ENCODE results near the gene UGT8. TPM values are rescaled to one million over a fixed set of nuclear protein-coding genes. Genes with fewer than 3 reads are reported as not detected.

The UGT8 gene
- total RNA-seq (1 to 10 TPM; 3.7 to 4.2 TPM), polyA plus RNA-seq (ENCODE audit: insufficient read length in 6 of 6) (10 to 100 TPM in 3 of 6 donors, 1 to 10 TPM in 3; 9.0 to 12.3 (median 10.0) TPM)
- long read RNA-seq, donor 1, full-length matches to known transcripts, result 6 of 13 reads
- long read RNA-seq, donor 1, partial matches to known transcripts, result 7 of 13 reads
- long read RNA-seq, donor 1, other reads (novel, unspliced or antisense), result 0 of 13 reads
- long read RNA-seq, donor 2, full-length matches to known transcripts, result 2 of 2 reads
- long read RNA-seq, donor 2, partial matches to known transcripts, result 0 of 2 reads
- long read RNA-seq, donor 2, other reads (novel, unspliced or antisense), result 0 of 2 reads
- long read RNA-seq, donor 3, full-length matches to known transcripts, result 4 of 4 reads
- long read RNA-seq, donor 3, partial matches to known transcripts, result 0 of 4 reads
- long read RNA-seq, donor 3, other reads (novel, unspliced or antisense), result 0 of 4 reads
- long read RNA-seq, donor 4, full-length matches to known transcripts, result 1 of 3 reads
- long read RNA-seq, donor 4, partial matches to known transcripts, result 1 of 3 reads
- long read RNA-seq, donor 4, other reads (novel, unspliced or antisense), result 1 of 3 reads
- long read RNA-seq, donor 5, full-length matches to known transcripts, result 2 of 8 reads
- long read RNA-seq, donor 5, partial matches to known transcripts, result 6 of 8 reads
- long read RNA-seq, donor 5, other reads (novel, unspliced or antisense), result 0 of 8 reads
- long read RNA-seq, donor 6, full-length matches to known transcripts, result 2 of 2 reads
- long read RNA-seq, donor 6, partial matches to known transcripts, result 0 of 2 reads
- long read RNA-seq, donor 6, other reads (novel, unspliced or antisense), result 0 of 2 reads
- long read RNA-seq, donor 7, partial matches to known transcripts, result 5 of 5 reads
- long read RNA-seq, donor 7, other reads (novel, unspliced or antisense), result 0 of 5 reads
- long read RNA-seq, donor 8, partial matches to known transcripts, result 0 of 1 reads
- long read RNA-seq, donor 8, other reads (novel, unspliced or antisense), result 0 of 1 reads
- long read RNA-seq, donor 9, result 0 reads
- long read RNA-seq, donor 10, full-length matches to known transcripts, result 2 of 2 reads
- long read RNA-seq, donor 10, partial matches to known transcripts, result 0 of 2 reads
- long read RNA-seq, donor 10, other reads (novel, unspliced or antisense), result 0 of 2 reads
- long read RNA-seq, donor 11, full-length matches to known transcripts, result 49 of 429 reads
- long read RNA-seq, donor 11, partial matches to known transcripts, result 371 of 429 reads
- long read RNA-seq, donor 11, other reads (novel, unspliced or antisense), result 9 of 429 reads
- long read RNA-seq, donor 12, full-length matches to known transcripts, result 2 of 2 reads
- long read RNA-seq, donor 12, partial matches to known transcripts, result 0 of 2 reads
- long read RNA-seq, donor 12, other reads (novel, unspliced or antisense), result 0 of 2 reads

- Histone ChIP-seq H3K27ac (no peak within 1 kb of the TSS), H3K27me3 (peaks cover 23 to 62% of the 10 kb centered on the region in 2 donors), H3K4me3 (peak within 1 kb of the TSS; percentile 27 to 34), H3K4me1 (peaks cover 0 to 14% of the 10 kb centered on the region in 2 donors), H3K9me3 (no peaks in the 10 kb centered on the region), H3K36me3 (no peaks in the 10 kb centered on the region)
- no peak for TF ChIP-seq CTCF (IDR thresholded peaks at IDR 0.05)
- peak; percentile 83 for ATAC-seq
- DNase-seq, result peak; percentile 31 to 87 (median 54)
- intact Hi-C loops (cut with DNase I), result no loop called here
Observed at GRCh38 chr4:114598191-114599121, at the start of gene UGT8. Gene UGT8 (plus strand): TSS chr4:114598807. CDS start chr4:114622881, 24,074 bp downstream.

GRCh38 chr4:114549638-114550037, 49.0 kb upstream of the UGT8 start:
- intact Hi-C loops (cut with DNase I), result no loop called here
- no peak for DNase-seq
- no peak for TF ChIP-seq CTCF (IDR thresholded peaks at IDR 0.05)

GRCh38 chr4:114558446-114559020, 40.1 kb upstream of the UGT8 start:
- DNase-seq (no peak), ATAC-seq (no peak)
- Histone ChIP-seq H3K9me3 (peaks cover 0 to 24% of the 10 kb centered on the region in 2 donors), H3K4me1 (no peaks in the 10 kb centered on the region), H3K36me3 (no peaks in the 10 kb centered on the region), H3K27ac (no peak overlapping the region), H3K4me3 (no peak overlapping the region), H3K27me3 (no peaks in the 10 kb centered on the region)
- intact Hi-C loops (cut with DNase I), result no loop called here
- TF ChIP-seq CTCF (IDR thresholded peaks at IDR 0.05), result no peak

More at GRCh38 chr4:114549638-114550037, 49.0 kb upstream of the UGT8 start:
- Histone ChIP-seq H3K27me3 (no peaks in the 10 kb centered on the region), H3K27ac (no peak overlapping the region), H3K9me3 (peaks cover 0 to 13% of the 10 kb centered on the region in 2 donors), H3K36me3 (no peaks in the 10 kb centered on the region), H3K4me3 (no peak overlapping the region), H3K4me1 (no peaks in the 10 kb centered on the region)
- no peak for ATAC-seq

- H3K27me3 ChIP-seq, result no peaks in the 10 kb centered on the region
- H3K9me3 ChIP-seq, result peaks cover 0 to 24% of the 10 kb centered on the region in 2 donors
- H3K36me3 ChIP-seq, result no peaks in the 10 kb centered on the region
- H3K27ac ChIP-seq, result no peak overlapping the region
- no peak for DNase-seq
- H3K4me3 ChIP-seq, result no peak overlapping the region
- H3K4me1 ChIP-seq, result no peaks in the 10 kb centered on the region
- intact Hi-C loops (cut with DNase I), result no loop called here
- ATAC-seq, result no peak
- no peak for TF ChIP-seq CTCF (IDR thresholded peaks at IDR 0.05)
Observed at GRCh38 chr4:114561590-114561989, 37.0 kb upstream of the UGT8 start.

Data from left lung (tissue), 14 donors.